GM21381 (cell line): ENCODE measurements around the gene LTBP1.
"Not testable (repeated sequence)": the region's sequence is repeated elsewhere in the genome, so short reads cannot be mapped to it uniquely, and the experiment has no call there.

ENCODE experiments used
- ATAC-seq: cut with Tn5 transposase; IDR thresholded peaks from one replicate; pipeline ENCODE4 v1.9.1; 2021; ENCODE audit warnings: mild to moderate bottlenecking, moderate library complexity; ENCODE audit not compliant: unreplicated experiment

The LTBP1 gene

GRCh38 chr2:33441235-33441810 is 494.6 kb downstream of the LTBP1 start:
- ATAC-seq = peak; percentile 88

- not testable (repeated sequence) for ATAC-seq
These were observed 495.3 kb downstream of the LTBP1 start for GRCh38 chr2:33442052-33442451.

GRCh38 chr2:33442528-33443079 is 495.9 kb downstream of the LTBP1 start:
- no peak for ATAC-seq

- ATAC-seq = no peak
These were observed 496.6 kb downstream of the LTBP1 start for GRCh38 chr2:33443274-33443829.

GRCh38 chr2:33444967-33445366 is 498.2 kb downstream of the LTBP1 start:
- ATAC-seq = no peak

- ATAC-seq = no peak
These were observed 501.6 kb downstream of the LTBP1 start for GRCh38 chr2:33448220-33448899.
